SK-N-SH (cell line): ENCODE data around the gene LRRC75A. TPM values are rescaled to one million over a fixed set of nuclear protein-coding genes. Genes with fewer than 3 reads are reported as not detected.

ENCODE experiments used
- CTCF ChIA-PET: fragments of 300-600, 350-600 bp; formaldehyde crosslinking; extraction: SDS; loops from one replicate; lab custom pipeline; 2021; lab: Yijun Ruan, JAX
- POLR2A ChIA-PET: fragments of 350-600 bp; sonication (Branson Sonifier 250); formaldehyde crosslinking; extraction: SDS; loops from one replicate; lab custom pipeline; 2020; ENCODE audit warnings: antibody characterized with exemption, inconsistent platforms; lab: Yijun Ruan, JAX
- DNase-seq: peaks from one replicate; pipeline ENCODE4 v3.0.0; 2012
- H2AFZ ChIP-seq: fragments of 200-600 bp; sonication (generic); 2 replicates; pipeline ENCODE4 v1.8.1; 2016; ENCODE audit warnings: antibody characterized with exemption, mild to moderate bottlenecking, low read depth
- H3F3A ChIP-seq: fragments of 200-600 bp; sonication (generic); replicated peaks from 2 replicates; pipeline ENCODE3; 2016; ENCODE audit warnings: antibody characterized with exemption, mild to moderate bottlenecking; ENCODE audit not compliant: insufficient read depth
- H3K27ac ChIP-seq, 2 experiments: fragments of 200-500 bp in 1 of 2; fragments of 200-600 bp in 1 of 2; sonication (Bioruptor generic) in 1 of 2; sonication (generic), shearing (Covaris generic) in 1 of 2; 2 replicates each; pipeline versions ENCODE4 v1.5.1 to v1.6.1; 2014 to 2016; ENCODE audit warnings: low read depth in 2 of 2, inconsistent platforms in 1 of 2, low read length in 1 of 2, mild to moderate bottlenecking in 1 of 2, mixed read lengths in 1 of 2
- H3K27me3 ChIP-seq: fragments of 200-600 bp; sonication (generic), shearing (Covaris generic); 2 replicates; pipeline ENCODE4 v1.6.1; 2016; ENCODE audit warnings: mixed run types; ENCODE audit not compliant: insufficient read depth
- H3K36me3 ChIP-seq, 2 experiments: fragments of 200-500 bp in 1 of 2; fragments of 200-600 bp in 1 of 2; sonication (Bioruptor generic) in 1 of 2; sonication (generic) in 1 of 2; replicated peaks in 1 of 2; 2 replicates each; pipeline versions ENCODE3 to v1.5.1; 2014 to 2016; ENCODE audit warnings: low read length in 1 of 2, mild to moderate bottlenecking in 1 of 2; ENCODE audit not compliant: insufficient read depth in 2 of 2, control insufficient read depth in 1 of 2
- H3K4me1 ChIP-seq, 2 experiments: fragments of 200-500 bp in 1 of 2; fragments of 200-600 bp in 1 of 2; sonication (Bioruptor generic) in 1 of 2; sonication (generic), shearing (Covaris generic) in 1 of 2; 2 replicates each; pipeline versions ENCODE4 v1.5.1 to v1.6.1; 2014 to 2016; ENCODE audit warnings: low read depth in 1 of 2, low read length in 1 of 2, mixed run types in 1 of 2; ENCODE audit not compliant: insufficient read depth in 2 of 2, control insufficient read depth in 1 of 2
- H3K4me2 ChIP-seq: fragments of 200-600 bp; sonication (generic), shearing (Covaris generic); 2 replicates; pipeline ENCODE4 v1.6.1; 2017; ENCODE audit warnings: mixed run types
- H3K4me3 ChIP-seq, 2 experiments: fragments of 200-500 bp in 1 of 2; fragments of 200-600 bp in 1 of 2; sonication (Bioruptor generic) in 1 of 2; sonication (generic), shearing (Covaris generic) in 1 of 2; 2 replicates each; pipeline versions ENCODE4 v1.5.1 to v1.8.1; 2014 to 2016; ENCODE audit warnings: low read depth in 2 of 2, inconsistent platforms in 1 of 2, low read length in 1 of 2, mild to moderate bottlenecking in 1 of 2, mixed read lengths in 1 of 2, moderate library complexity in 1 of 2
- H3K79me2 ChIP-seq: fragments of 200-600 bp; sonication (generic); 2 replicates; pipeline ENCODE4 v1.8.1; 2017; ENCODE audit warnings: mild to moderate bottlenecking; ENCODE audit not compliant: insufficient read depth
- H3K9ac ChIP-seq: fragments of 200-600 bp; sonication (generic); 2 replicates; pipeline ENCODE4 v1.6.1; 2017; ENCODE audit warnings: mixed run types
- H3K9me2 ChIP-seq: fragments of 200-600 bp; sonication (generic); 2 replicates; pipeline ENCODE4 v1.6.1; 2017; ENCODE audit warnings: mixed run types
- H3K9me3 ChIP-seq: fragments of 200-600 bp; sonication (generic); 2 replicates; pipeline ENCODE4 v1.6.1; 2017; ENCODE audit warnings: mixed run types, mild to moderate bottlenecking, moderate library complexity
- H4K20me1 ChIP-seq: fragments of 200-600 bp; sonication (generic); 2 replicates; pipeline ENCODE4 v1.6.1; 2017; ENCODE audit warnings: mild to moderate bottlenecking, mixed run types; ENCODE audit not compliant: insufficient read depth
- CTCF ChIP-seq: fragments of 200-600 bp; sonication (generic); IDR thresholded peaks from 2 replicates; pipeline ENCODE4 v1.6.1; 2017; ENCODE audit warnings: antibody characterized with exemption, mild to moderate bottlenecking, moderate library complexity
- ELF1 ChIP-seq: IDR thresholded peaks from 2 replicates; pipeline ENCODE4 v1.4.0; 2012
- EZH2phosphoT487 ChIP-seq: fragments of 200-600 bp; sonication (generic); IDR thresholded peaks from 2 replicates; pipeline ENCODE4 v1.6.1; 2017; ENCODE audit warnings: low read depth, mixed run types, mild to moderate bottlenecking, antibody characterized with exemption, moderate library complexity, borderline replicate concordance
- FOXM1 ChIP-seq: IDR thresholded peaks from 2 replicates; pipeline ENCODE4 v1.4.0; 2012; ENCODE audit warnings: low read depth, mild to moderate bottlenecking
- GABPA ChIP-seq: IDR thresholded peaks from 2 replicates; pipeline ENCODE4 v1.4.0; 2012; ENCODE audit warnings: low read depth, mild to moderate bottlenecking
- JUND ChIP-seq: IDR thresholded peaks from 2 replicates; pipeline ENCODE4 v1.4.0; 2012
- MEF2A ChIP-seq: IDR thresholded peaks from 2 replicates; pipeline ENCODE4 v1.4.0; 2012; ENCODE audit warnings: low read depth, borderline replicate concordance
- MXI1 ChIP-seq: IDR thresholded peaks from 2 replicates; pipeline ENCODE4 v1.6.1; 2012; ENCODE audit warnings: mild to moderate bottlenecking, low read depth, low read length, improper control_type of control experiment
- NFIC ChIP-seq: IDR thresholded peaks from 2 replicates; pipeline ENCODE4 v1.4.0; 2012; ENCODE audit warnings: borderline replicate concordance
- NRF1 ChIP-seq: IDR thresholded peaks from 2 replicates; pipeline ENCODE4 v1.6.1; 2012; ENCODE audit warnings: low read depth, mild to moderate bottlenecking, low read length
- POLR2AphosphoS5 ChIP-seq: IDR thresholded peaks from 2 replicates; pipeline ENCODE4 v1.6.1; 2012; ENCODE audit warnings: low read depth, low read length
- RAD21 ChIP-seq: IDR thresholded peaks from 2 replicates; pipeline ENCODE4 v1.6.1; 2012; ENCODE audit warnings: mild to moderate bottlenecking, low read length
- REST ChIP-seq: IDR thresholded peaks from 2 replicates; pipeline ENCODE4 v1.6.1; 2012; ENCODE audit warnings: mild to moderate bottlenecking, low read depth, low read length, moderate library complexity
- RFX5 ChIP-seq: IDR thresholded peaks from 2 replicates; pipeline ENCODE4 v1.6.1; 2012; ENCODE audit warnings: mild to moderate bottlenecking, improper control_type of control experiment, low read length
- RXRA ChIP-seq: IDR thresholded peaks from 2 replicates; pipeline ENCODE4 v1.4.0; 2012; ENCODE audit warnings: low read depth, mild to moderate bottlenecking, borderline replicate concordance
- SIN3A ChIP-seq: IDR thresholded peaks from 2 replicates; pipeline ENCODE4 v1.6.1; 2012; ENCODE audit warnings: low read depth, mild to moderate bottlenecking, low read length, moderate library complexity, borderline replicate concordance
- USF1 ChIP-seq: IDR thresholded peaks from 2 replicates; pipeline ENCODE4 v1.4.0; 2012; ENCODE audit warnings: low read depth, borderline replicate concordance
- USF2 ChIP-seq: fragments of 150-350 bp; IDR thresholded peaks from 2 replicates; pipeline ENCODE4 v1.6.1; 2017; ENCODE audit warnings: antibody characterized with exemption, low read length, low read depth, borderline replicate concordance
- WGBS: methylation state at CpG from one replicate; pipeline ENCODE4 v1.1.6; 2017; ENCODE audit warnings: low lambda C conversion rate; 5-methylcytosine and 5-hydroxymethylcytosine counted together
- polyA plus RNA-seq, 3 experiments: library from polyadenylated mRNA; depleted of rRNA; stranded (reverse); fragments of >200 nt; gene quantifications; 2 replicates each; pipeline ENCODE4 v1.2.3, GENCODE V29; 2012

Gene LRRC75A
- polyA plus RNA-seq, 1 of the 3 experiments (the other 2 are of a cell fraction) = 1.2 TPM

- peaks cover 3% of the 10 kb centered on the region for H3F3A ChIP-seq
- no peak overlapping the region for H3K27ac ChIP-seq
- no peak for DNase-seq
- no peaks in the 10 kb centered on the region for H3K9me3 ChIP-seq
- peaks cover 9% of the 10 kb centered on the region for H3K79me2 ChIP-seq
- H3K9ac ChIP-seq = no peak overlapping the region
- ChIA-PET CTCF (interaction anchor here (1.1 kb wide), 1 partner anchor 54 kb away, joined by 3 read pairs; no protein-coding TSS in a partner anchor), POLR2A (no interaction called here)
- H3K4me1 ChIP-seq = peaks cover 0 to 7% of the 10 kb centered on the region in 2 experiments; a peak in 1 of 4 replicates
- H4K20me1 ChIP-seq = peaks cover 3% of the 10 kb centered on the region
- H3K27me3 ChIP-seq = no peaks in the 10 kb centered on the region
- 34% methylated on average over 3 of the region's 8 CpGs for WGBS
- H3K9me2 ChIP-seq = no peaks in the 10 kb centered on the region
- TF ChIP-seq FOXM1 (no peak), CTCF (no peak), ELF1 (no peak), MXI1 (no peak), NFIC (no peak), GABPA (no peak), SIN3A (no peak), MEF2A (no peak), REST (no peak), RXRA (no peak), USF2 (no peak), POLR2AphosphoS5 (no peak), RAD21 (no peak), EZH2phosphoT487 (no peak), NRF1 (no peak), RFX5 (no peak), USF1 (no peak), JUND (no peak)
- no peak overlapping the region for H3K4me2 ChIP-seq
- no peak overlapping the region for H3K4me3 ChIP-seq
- no peak overlapping the region for H2AFZ ChIP-seq
- peaks cover 0 to 2% of the 10 kb centered on the region in 2 experiments for H3K36me3 ChIP-seq
Measured at GRCh38 chr17:16434662-16435061, 57.3 kb downstream of the LRRC75A start.
